ENCODE data around the gene LMO7. TPM values are rescaled to one million over a fixed set of nuclear protein-coding genes. Genes with fewer than 3 reads are reported as not detected.

LMO7 gene
- total RNA-seq, 1 experiment from 2014 or later: 20.4 TPM

DNA sequence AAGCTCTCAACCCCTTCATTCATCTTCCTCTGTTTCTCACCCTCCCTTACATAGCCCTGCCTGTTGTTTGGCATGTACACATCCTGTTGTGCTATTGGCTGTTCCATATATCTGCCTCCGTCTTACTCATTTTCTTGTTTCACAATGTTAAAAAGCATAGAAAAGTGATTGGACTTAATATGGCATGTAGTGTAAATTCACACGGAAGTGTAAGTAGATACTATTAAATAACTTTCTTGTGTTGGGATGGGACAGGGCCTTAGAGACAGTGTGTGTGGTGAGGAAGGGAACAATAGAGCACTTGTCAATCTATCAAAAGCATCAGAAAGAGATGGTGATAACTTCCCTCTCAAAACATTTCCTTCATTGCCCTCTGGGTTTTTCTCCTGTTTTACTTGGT lies 12.3 kb downstream of the LMO7 start:
- Mint-ChIP-seq H3K27ac (no peak overlapping the region), H3K9me3 (no peaks in the 10 kb centered on the region)

More for the DNA sequence above, 12.3 kb downstream of the LMO7 start:
- H3K27me3 ChIP-seq (ENCODE audit: insufficient read depth, low read length): no peaks in the 10 kb centered on the region
- no peaks in the 10 kb centered on the region for H3K4me1 ChIP-seq (ENCODE audit: insufficient read depth, low read length)
- no peaks in the 10 kb centered on the region for H3K27me3 Mint-ChIP-seq (ENCODE audit: low read depth)
- H2BK12ac ChIP-seq (ENCODE audit: insufficient read length, low read depth, low read length): no peak overlapping the region
- H3K23me2 ChIP-seq (ENCODE audit: insufficient read length, low read depth, low read length, poor library complexity, severe bottlenecking): no peaks in the 10 kb centered on the region
- peaks cover 0 to 4% (median 0%) of the 10 kb centered on the region in 3 experiments; a peak in 1 of 7 replicates for H3K36me3 Mint-ChIP-seq (ENCODE audit: insufficient read depth in 1 of 3, low read depth in 3 of 3)
- H4K5ac ChIP-seq (ENCODE audit: insufficient read length, low read depth, low read length): no peak overlapping the region
- H3T11ph ChIP-seq (ENCODE audit: low read length): no peak overlapping the region
- H2BK5ac ChIP-seq (ENCODE audit: insufficient read length, low read length): no peak overlapping the region
- H3K79me2 ChIP-seq (ENCODE audit: insufficient read depth, low read length): no peaks in the 10 kb centered on the region
- H3K56ac ChIP-seq (ENCODE audit: insufficient read length, low read depth, low read length): no peak overlapping the region
- TF ChIP-seq, protein P1, sequence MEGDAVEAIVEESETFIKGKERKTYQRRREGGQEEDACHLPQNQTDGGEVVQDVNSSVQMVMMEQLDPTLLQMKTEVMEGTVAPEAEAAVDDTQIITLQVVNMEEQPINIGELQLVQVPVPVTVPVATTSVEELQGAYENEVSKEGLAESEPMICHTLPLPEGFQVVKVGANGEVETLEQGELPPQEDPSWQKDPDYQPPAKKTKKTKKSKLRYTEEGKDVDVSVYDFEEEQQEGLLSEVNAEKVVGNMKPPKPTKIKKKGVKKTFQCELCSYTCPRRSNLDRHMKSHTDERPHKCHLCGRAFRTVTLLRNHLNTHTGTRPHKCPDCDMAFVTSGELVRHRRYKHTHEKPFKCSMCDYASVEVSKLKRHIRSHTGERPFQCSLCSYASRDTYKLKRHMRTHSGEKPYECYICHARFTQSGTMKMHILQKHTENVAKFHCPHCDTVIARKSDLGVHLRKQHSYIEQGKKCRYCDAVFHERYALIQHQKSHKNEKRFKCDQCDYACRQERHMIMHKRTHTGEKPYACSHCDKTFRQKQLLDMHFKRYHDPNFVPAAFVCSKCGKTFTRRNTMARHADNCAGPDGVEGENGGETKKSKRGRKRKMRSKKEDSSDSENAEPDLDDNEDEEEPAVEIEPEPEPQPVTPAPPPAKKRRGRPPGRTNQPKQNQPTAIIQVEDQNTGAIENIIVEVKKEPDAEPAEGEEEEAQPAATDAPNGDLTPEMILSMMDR (conservative IDR thresholded peaks at IDR 0.05): no peak
- no peaks in the 10 kb centered on the region for H3K4me1 Mint-ChIP-seq
- H4K8ac ChIP-seq (replicated peaks; ENCODE audit: insufficient read length, low read depth, low read length): no peak overlapping the region
- H3K14ac ChIP-seq (ENCODE audit: insufficient read depth, low read length): no peak overlapping the region
- no peak overlapping the region for H4K91ac ChIP-seq (ENCODE audit: insufficient read length, low read depth, low read length)
- H3K79me1 ChIP-seq (ENCODE audit: insufficient read depth, low read depth, low read length, poor library complexity, severe bottlenecking): no peaks in the 10 kb centered on the region
- H3K27ac ChIP-seq (ENCODE audit: insufficient read length, low read depth, low read length): peak overlapping the region; percentile 49
- no peak overlapping the region for H2BK120ac ChIP-seq (ENCODE audit: low read depth, low read length, poor library complexity, severe bottlenecking)
- no peak overlapping the region for H2BK20ac ChIP-seq (ENCODE audit: low read depth, low read length, poor library complexity, severe bottlenecking)
- H4K20me1 ChIP-seq (ENCODE audit: control insufficient read depth, insufficient read depth, insufficient read length): no peaks in the 10 kb centered on the region
- H2AK5ac ChIP-seq (ENCODE audit: insufficient read length, low read length): no peak overlapping the region
- H3K9ac ChIP-seq (ENCODE audit: extremely low read depth, insufficient read length, low read length): no peak overlapping the region
- WGBS (ENCODE audit: extremely low coverage, insufficient read length, low lambda C conversion rate): no CpG with 5 or more reads among the region's 2 CpGs
- no peak overlapping the region for H3K4ac ChIP-seq (ENCODE audit: low read depth, low read length)
- H3K18ac ChIP-seq (ENCODE audit: insufficient read length, low read depth, low read length): no peak overlapping the region
- H3K23ac ChIP-seq (ENCODE audit: insufficient read length, low read depth, low read length): no peak overlapping the region
- H3K4me3 Mint-ChIP-seq: no peak overlapping the region
- no peaks in the 10 kb centered on the region for H3K9me3 ChIP-seq (ENCODE audit: control insufficient read depth, low read depth, low read length)
- no peak overlapping the region for H3K4me2 ChIP-seq (ENCODE audit: insufficient read depth, insufficient read length, low read length)
- no peak overlapping the region for H2BK15ac ChIP-seq (ENCODE audit: low read depth, low read length)
- no peak for DNase-seq
- H2AFZ ChIP-seq (ENCODE audit: low read length): no peak overlapping the region
